HG02588 (cell line): ENCODE data around the gene ANKDD1A.
A peak's percentile ranks its signal among the peaks of the same experiment; 100 is the strongest.

Experiments used
- ATAC-seq: cut with Tn5 transposase; IDR thresholded peaks from one replicate; pipeline ENCODE4 v1.9.1; 2021; ENCODE audit warnings: mild to moderate bottlenecking, moderate library complexity; ENCODE audit not compliant: unreplicated experiment

The ANKDD1A gene

DNA sequence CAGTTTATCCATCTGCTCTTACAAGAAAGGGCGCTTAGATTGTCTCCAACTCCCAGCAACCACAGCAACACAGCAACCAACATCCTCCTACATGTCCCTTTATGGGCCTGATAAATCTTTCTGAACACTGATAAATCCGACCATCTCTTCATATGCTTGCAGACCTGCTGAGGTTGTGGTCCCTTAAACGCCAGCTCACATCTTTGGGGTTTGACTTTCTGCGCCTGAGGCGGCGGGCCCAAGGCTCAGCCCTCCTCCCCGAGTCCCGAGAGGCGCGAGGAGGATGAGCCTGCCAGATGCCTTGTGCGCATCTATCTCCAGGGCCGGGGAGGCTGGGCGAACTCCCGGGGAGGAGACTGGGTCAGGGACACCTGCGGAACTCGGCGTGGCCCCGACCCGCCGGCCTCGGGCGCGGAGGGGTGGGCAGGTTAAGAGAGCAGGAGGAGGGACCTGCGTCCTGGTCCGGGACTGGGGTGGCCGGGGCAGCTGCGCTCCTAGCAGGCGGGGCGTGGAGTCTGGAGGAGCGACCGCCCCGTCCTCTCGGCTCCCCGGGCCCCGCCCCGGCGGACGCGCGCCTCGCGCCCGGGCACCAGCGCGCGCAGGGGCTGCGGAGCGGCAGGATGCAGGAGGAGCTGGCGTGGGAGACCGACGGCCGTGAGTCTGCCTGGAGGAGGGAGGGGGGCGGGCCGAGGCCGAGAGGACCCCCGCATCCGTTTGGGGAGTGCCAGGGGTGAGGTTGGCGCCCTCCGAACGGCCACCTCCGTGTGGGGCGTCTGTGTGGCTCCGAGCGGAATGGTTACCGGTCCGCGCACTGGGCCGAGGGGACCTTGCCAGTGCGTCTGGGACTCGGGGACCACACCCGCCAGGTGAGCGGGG is at the start of gene ANKDD1A:
TSS of gene ANKDD1A (plus strand) at position 592 of the 876 bp plus-strand sequence. CDS start at position 621, 29 bp downstream.
- ATAC-seq: peak; percentile 58

DNA sequence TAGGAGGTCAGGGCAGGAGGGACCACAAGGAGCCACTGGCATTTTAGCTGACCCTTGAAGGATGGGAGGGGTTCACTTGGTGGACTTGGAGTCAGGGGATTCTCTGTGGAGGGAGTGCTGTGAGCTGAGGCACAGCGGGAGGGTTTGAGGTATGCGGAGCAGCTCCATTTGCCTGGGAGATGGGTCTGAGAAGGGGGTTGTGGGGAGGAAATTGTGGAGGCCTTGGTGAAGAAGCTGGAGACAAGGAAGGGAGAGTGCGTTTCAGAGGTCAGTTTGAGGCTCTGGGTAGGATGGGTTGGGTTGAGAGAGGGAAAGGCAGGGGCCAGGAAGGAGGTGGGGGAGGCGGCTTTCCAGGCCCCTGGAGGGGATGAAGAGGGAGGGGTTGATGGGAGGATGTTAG is 49.7 kb upstream of the ANKDD1A start:
- ATAC-seq: no peak

DNA sequence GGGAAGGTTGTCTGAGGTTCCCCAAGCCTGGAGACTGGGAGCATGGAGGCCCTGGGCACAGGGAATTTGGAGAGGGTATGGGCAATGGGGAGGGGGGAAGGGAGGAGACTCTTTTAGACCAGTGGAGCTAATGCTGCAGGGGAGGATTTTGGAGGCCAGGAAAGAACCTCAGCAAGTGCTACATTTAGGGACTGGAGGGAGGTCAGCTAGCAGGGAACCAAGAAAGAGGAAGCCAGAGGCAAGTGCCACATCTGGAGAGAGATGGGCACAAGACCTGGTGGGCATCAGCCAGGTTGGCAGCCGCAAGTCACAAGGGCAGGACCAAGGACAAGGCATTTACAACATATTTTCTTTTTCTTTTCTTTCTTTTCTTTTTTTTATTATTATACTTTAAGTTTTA is 49.3 kb upstream of the ANKDD1A start:
- no peak for ATAC-seq

DNA sequence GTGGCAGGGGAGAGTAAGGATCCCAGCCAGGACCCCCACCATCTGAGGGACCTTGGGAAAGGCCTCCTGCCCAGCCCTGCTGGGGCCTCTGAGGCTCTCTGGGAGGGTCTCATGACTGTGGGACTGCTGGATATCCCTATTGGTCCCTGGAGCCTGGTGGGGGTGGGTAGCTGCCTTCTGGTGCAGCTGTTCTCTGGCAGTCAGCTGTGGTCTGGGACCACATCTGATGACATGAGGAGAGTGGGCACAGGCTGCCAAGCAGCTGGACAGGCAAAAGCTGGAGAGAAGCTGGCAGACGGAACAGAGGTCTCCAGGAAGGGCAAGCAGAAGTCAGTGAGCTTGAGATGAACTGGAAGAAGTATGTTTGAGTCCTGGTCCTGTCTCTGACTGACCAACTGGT is 47.6 kb upstream of the ANKDD1A start:
- no peak for ATAC-seq

GRCh38 chr15:64865126-64865997 is 46.3 kb upstream of the ANKDD1A start:
- no peak for ATAC-seq

GRCh38 chr15:64865998-64866520 is 45.6 kb upstream of the ANKDD1A start:
- ATAC-seq: no peak

DNA sequence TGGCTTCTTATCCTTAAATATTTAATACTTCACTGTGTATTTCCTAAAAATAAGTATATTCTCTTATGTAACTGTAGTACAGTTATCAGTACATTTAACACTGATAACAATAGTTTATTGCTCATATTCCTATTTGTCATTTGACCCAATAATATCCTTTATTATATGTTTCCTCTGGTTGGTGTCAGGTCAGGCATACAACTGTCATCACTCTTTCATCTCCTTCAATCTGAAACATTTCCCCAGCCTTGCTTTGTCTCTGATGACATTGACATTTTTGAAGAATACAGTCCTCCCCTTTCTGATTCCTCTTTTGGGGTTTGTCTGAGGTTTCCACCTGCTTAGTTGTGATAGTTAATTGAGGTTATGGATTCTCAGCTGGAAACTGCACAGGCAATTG is 42.2 kb upstream of the ANKDD1A start:
- no peak for ATAC-seq

GRCh38 chr15:64870353-64870752 is 41.3 kb upstream of the ANKDD1A start:
- ATAC-seq: no peak

DNA sequence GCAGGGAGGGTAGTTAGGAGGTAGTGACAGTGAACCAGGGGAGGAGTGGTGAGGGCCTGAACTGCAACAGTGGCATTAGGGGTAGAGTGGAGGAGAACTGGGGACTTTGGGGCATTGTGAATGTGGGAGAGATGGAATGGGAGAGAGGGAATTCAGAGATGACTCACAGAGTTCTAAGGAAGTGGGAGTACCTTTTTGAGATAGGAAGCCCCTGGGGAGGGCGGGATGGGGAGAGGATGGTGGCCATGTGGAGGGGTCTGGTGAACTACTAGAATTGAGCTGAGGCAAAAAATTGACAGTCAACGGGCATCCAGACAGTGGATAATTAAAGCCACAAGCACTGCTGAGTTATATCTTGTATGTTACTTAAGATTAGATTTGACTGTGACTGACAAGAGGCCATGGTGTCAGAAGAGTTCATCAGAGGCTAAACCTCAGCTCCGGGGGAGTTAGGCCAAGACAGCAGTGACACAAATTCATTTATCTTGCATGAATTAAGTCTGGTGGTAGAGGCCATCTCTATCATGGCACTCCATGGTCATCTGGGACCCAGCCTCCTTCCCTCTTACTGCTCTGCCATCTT is 36.0 kb upstream of the ANKDD1A start:
- ATAC-seq: no peak

DNA sequence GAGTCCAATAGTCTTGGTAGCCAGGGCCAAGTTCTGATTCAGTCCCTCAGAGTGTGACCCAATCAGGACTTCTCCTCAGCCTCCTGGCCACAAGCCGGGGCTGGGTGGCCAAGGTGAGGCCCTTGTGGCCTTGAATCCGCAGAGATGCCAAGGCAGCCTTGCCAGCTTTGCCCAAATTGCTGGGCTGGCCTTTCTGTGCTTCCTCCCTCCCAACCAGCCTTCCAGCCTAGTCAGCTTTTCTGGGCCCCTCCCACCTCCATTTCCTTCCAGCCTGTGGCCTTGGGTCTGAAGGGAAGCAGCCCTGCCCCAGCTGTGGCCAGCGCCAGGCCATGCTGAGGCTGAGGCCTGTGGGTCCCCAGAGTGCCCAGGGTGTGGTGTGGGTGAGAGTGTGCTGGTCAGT is 34.3 kb upstream of the ANKDD1A start:
- no peak for ATAC-seq

- no peak for ATAC-seq
These were observed 33.0 kb upstream of the ANKDD1A start for GRCh38 chr15:64878705-64879104.

GRCh38 chr15:64883100-64883581 is 28.6 kb upstream of the ANKDD1A start:
- ATAC-seq: no peak

DNA sequence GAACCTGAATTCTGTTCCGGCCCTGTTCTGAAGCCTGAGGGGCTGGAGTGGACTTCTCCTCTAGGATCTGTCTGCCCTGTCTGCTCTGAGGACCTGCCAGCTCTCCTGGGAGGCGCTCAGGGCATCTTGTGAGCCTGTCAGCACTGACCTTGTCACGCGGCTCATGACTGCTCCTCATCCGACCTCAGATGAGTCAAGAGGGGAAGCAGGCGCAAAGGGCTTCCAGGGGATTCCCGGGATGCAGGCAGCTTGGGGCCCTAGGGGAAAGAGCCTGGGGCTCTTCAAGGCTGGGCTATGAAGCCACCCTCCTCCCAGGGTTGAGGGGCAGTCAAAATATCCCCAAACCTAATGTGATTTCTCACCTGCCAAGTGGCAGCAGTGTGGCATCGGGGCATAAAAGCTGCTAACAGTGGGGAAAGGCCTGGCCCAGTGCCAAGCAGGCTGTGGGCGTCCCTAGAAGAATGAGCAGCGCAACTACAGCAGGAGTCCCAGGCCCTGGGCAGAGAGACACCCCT is 27.6 kb upstream of the ANKDD1A start:
- ATAC-seq: peak; percentile 67

- no peak for ATAC-seq
These were observed 27.0 kb upstream of the ANKDD1A start for GRCh38 chr15:64884679-64885078.

DNA sequence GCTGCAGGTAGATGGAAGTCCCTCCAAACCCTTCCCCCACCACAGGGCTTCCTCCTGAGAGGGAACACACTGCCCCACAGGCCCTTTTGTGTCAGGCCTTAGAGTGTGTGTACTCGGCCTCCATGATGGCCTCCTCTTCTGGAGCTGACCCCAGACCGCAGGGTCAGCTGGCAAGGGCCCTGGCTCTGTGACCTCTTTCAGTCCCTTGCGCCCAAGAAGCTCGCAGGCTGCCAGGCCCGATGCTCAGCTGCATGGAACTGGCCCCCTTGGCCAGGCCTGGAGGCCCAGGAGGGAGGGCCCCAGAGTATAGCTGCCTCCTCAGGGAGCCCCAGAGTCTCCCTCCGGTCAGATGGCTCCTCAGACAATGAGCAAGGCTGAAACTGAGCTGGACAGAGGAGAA is 23.4 kb upstream of the ANKDD1A start:
- no peak for ATAC-seq

DNA sequence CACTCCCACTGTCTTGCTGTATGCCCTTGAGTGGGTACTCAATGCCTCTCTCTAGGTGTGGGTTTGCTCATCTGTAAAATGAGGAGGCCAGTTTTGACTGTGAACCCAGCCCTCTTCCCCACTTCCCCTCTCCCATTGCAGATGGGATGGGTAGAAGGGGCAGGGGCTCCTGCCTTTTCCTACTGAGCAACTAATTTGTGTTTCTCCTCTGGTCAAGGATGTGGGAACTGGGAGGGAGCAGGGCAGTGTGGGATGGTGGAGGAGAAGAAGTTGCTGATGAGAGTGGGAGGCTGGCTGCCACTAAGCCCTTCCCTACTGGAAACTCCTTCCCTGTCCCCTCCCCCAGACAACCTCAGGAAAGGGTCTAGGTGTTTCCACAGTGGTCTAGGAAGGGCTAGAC is 20.1 kb upstream of the ANKDD1A start:
- no peak for ATAC-seq

DNA sequence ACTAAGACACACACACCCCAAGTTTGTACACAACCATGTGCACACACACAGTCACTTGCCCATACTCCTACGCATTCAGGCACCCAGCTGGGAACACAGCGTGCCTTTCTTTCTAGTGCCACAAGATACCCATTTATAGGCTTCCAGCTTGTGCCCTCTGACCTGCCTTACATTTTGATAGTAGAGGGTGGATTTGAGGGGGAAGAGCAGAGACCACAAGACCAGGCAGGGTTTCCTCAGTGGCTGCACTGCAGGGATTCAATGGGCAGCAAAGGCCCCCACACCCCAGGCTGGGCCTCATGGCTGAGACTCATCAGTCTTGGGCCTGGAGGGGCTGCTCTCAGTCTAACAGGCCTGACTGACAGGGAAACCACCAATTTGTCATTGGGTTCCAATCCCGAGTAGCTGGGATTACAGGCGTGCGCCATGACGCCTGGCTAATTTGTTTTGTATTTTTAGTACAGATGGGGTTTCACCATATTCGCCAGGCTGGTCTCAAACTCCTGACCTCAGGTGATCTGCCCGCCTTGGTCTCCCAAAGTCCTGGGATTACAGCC is 18.8 kb upstream of the ANKDD1A start:
- ATAC-seq: no peak

- peak; percentile 59 for ATAC-seq
These were observed 18.0 kb upstream of the ANKDD1A start for GRCh38 chr15:64893481-64894394.

- peak; percentile 38 for ATAC-seq
These were observed 17.2 kb upstream of the ANKDD1A start for GRCh38 chr15:64894395-64895056.
